ENCODE results near the gene DLG2.

Gene DLG2

GRCh38 chr11:84414920-84415319, 1212.2 kb downstream of the DLG2 start:
- no peak for TF ChIP-seq CTCF (IDR thresholded peaks at IDR 0.05; ENCODE audit: low read depth, low read length)
- H3K4me3 ChIP-seq (ENCODE audit: low read depth, low read length): no peak overlapping the region

DNA sequence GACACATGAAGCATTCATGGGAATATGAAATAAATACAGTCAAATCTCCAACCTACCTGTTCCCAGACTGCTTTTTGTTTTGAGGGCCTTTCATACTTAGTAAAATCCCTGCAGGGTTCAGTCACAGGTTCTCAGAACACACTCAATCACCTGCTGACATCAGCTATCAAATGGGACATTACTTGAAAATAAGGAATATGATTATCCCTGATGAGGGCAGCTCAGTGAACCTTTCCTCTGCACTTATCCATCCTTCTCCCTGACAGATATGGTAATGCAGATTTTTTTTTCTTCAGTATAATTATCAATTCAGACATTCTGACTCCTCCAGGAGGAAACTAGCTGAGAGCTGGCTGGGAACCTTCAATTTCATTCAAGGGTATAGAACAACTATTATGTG, 1213.6 kb downstream of the DLG2 start:
- no peak overlapping the region for H3K4me3 ChIP-seq (ENCODE audit: low read depth, low read length)
- TF ChIP-seq CTCF (IDR thresholded peaks at IDR 0.05; ENCODE audit: low read depth, low read length): no peak

- TF ChIP-seq CTCF (IDR thresholded peaks at IDR 0.05; ENCODE audit: low read depth, low read length): no peak
- no peak overlapping the region for H3K4me3 ChIP-seq (ENCODE audit: low read depth, low read length)
Observed at GRCh38 chr11:84412862-84413261, 1214.3 kb downstream of the DLG2 start.

DNA sequence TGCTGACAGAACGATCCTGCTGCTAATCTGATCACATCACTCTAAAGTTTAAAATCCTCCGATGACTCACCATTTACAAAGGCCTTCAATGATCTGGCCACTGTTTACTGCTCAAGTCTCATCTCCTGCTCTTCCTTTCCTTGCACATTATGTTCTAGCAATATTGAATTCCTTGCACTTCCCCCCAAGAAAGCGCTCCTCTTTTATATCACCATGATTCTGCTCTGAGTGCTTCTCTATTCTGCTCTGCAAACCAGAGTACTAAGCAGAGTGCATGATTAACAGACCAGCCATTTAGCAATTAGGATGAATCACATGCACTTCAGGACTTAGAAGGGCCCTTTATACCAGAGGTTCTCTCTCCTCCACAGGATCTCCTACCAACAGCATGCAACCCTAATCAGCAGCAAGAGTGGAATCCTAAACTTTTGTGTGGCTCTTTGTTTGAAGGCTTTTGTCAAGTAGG, 1218.2 kb downstream of the DLG2 start:
- no peak overlapping the region for H3K4me3 ChIP-seq (ENCODE audit: low read depth, low read length)
- TF ChIP-seq CTCF (IDR thresholded peaks at IDR 0.05; ENCODE audit: low read depth, low read length): no peak

- TF ChIP-seq CTCF (IDR thresholded peaks at IDR 0.05; ENCODE audit: low read depth, low read length): no peak
- H3K4me3 ChIP-seq (ENCODE audit: low read depth, low read length): no peak overlapping the region
Observed at GRCh38 chr11:84407091-84407490, 1220.1 kb downstream of the DLG2 start.

GRCh38 chr11:84398017-84398626, 1229.0 kb downstream of the DLG2 start:
- H3K4me3 ChIP-seq (ENCODE audit: low read depth, low read length): no peak overlapping the region
- no peak for TF ChIP-seq CTCF (IDR thresholded peaks at IDR 0.05; ENCODE audit: low read depth, low read length)

GRCh38 chr11:84396521-84396920, 1230.6 kb downstream of the DLG2 start:
- H3K4me3 ChIP-seq (ENCODE audit: low read depth, low read length): no peak overlapping the region
- TF ChIP-seq CTCF (IDR thresholded peaks at IDR 0.05; ENCODE audit: low read depth, low read length): no peak

Data from WI38 (cell line).